Measurements from ENCODE around the gene CNTNAP2.

GRCh38 chr7:148192491-148192890 lies 2075.9 kb downstream of the CNTNAP2 start:
- TF ChIP-seq, protein P1, sequence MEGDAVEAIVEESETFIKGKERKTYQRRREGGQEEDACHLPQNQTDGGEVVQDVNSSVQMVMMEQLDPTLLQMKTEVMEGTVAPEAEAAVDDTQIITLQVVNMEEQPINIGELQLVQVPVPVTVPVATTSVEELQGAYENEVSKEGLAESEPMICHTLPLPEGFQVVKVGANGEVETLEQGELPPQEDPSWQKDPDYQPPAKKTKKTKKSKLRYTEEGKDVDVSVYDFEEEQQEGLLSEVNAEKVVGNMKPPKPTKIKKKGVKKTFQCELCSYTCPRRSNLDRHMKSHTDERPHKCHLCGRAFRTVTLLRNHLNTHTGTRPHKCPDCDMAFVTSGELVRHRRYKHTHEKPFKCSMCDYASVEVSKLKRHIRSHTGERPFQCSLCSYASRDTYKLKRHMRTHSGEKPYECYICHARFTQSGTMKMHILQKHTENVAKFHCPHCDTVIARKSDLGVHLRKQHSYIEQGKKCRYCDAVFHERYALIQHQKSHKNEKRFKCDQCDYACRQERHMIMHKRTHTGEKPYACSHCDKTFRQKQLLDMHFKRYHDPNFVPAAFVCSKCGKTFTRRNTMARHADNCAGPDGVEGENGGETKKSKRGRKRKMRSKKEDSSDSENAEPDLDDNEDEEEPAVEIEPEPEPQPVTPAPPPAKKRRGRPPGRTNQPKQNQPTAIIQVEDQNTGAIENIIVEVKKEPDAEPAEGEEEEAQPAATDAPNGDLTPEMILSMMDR (conservative IDR thresholded peaks at IDR 0.05; ENCODE audit: low read depth, low read length): no peak
- TF ChIP-seq RFX5 (IDR thresholded peaks at IDR 0.05; ENCODE audit: low read depth, low read length) (no peak), BHLHE40 (IDR thresholded peaks at IDR 0.05; ENCODE audit: low read depth, low read length) (no peak), POLR2A (IDR thresholded peaks at IDR 0.05; ENCODE audit: low read depth, low read length) (no peak), MAZ (IDR thresholded peaks at IDR 0.05; ENCODE audit: borderline replicate concordance, low read depth, low read length) (no peak), CEBPB (IDR thresholded peaks at IDR 0.05; ENCODE audit: low read depth, low read length) (no peak)
